Measurements from ENCODE around the gene LRP3. TPM values are rescaled to one million over a fixed set of nuclear protein-coding genes. Genes with fewer than 3 reads are reported as not detected.
"Not testable (repeated sequence)": the region's sequence is repeated elsewhere in the genome, so short reads cannot be mapped to it uniquely, and the experiment has no call there.

Gene LRP3
- total and polyA plus RNA-seq, 5 experiments from 2014 or later, result not detected

- POLR2A ChIA-PET, result interaction anchor here (0.6 to 6.6 kb wide), 16 partner anchors 9 to 1500 kb away, joined by 3 to 113 read pairs (median 7); partner anchors contain the start of genes CEBPG, CEP89, FAAP24 and NUDT19
- Mint-ChIP-seq H3K4me1 (peaks cover 23 to 49% (median 46%) of the 10 kb centered on the region in 4 donors), H3K27me3 (peaks cover 0 to 4% (median 0%) of the 10 kb centered on the region in 5 donors), H3K36me3 (peaks cover 0 to 4% (median 2%) of the 10 kb centered on the region in 3 donors), H3K27ac (peak overlapping the region; percentile 74 to 100 (median 99)), H3K4me3 (peak overlapping the region; percentile 92 to 100 (median 98)), H3K9me3 (peaks cover 0 to 4% (median 0%) of the 10 kb centered on the region in 9 donors)
- peak in 5 of 10 donors; percentile 77 to 89 (median 81) for DNase-seq
- peak; percentile 75 to 76 for ATAC-seq
These were observed 16.6 kb upstream of the LRP3 start for GRCh38 chr19:33177417-33177979.

GRCh38 chr19:33186431-33187182 is 7.5 kb upstream of the LRP3 start:
- peak overlapping the region in 8 of 10 donors; percentile 18 to 65 (median 36) for H3K4me3 Mint-ChIP-seq
- ATAC-seq (peak; percentile 30 to 46), DNase-seq (peak in 1 of 10 donors; percentile 13)
- H3K27ac Mint-ChIP-seq, result peak overlapping the region in 2 of 10 donors; percentile 56 to 88
- H3K9me3 Mint-ChIP-seq, result no peaks in the 10 kb centered on the region
- H3K36me3 Mint-ChIP-seq, result no peaks in the 10 kb centered on the region
- POLR2A ChIA-PET, result interaction anchor here (0.5 to 1.4 kb wide), 3 partner anchors 10 to 234 kb away, joined by 3 to 7 read pairs (median 3); no protein-coding TSS in a partner anchor
- peaks cover 4 to 15% (median 13%) of the 10 kb centered on the region in 4 donors for H3K4me1 Mint-ChIP-seq
- H3K27me3 Mint-ChIP-seq, result peaks cover 0 to 16% (median 6%) of the 10 kb centered on the region in 5 donors

- Mint-ChIP-seq H3K9me3 (no peaks in the 10 kb centered on the region), H3K4me1 (peaks cover 4 to 15% (median 13%) of the 10 kb centered on the region in 4 donors), H3K4me3 (no peak overlapping the region), H3K36me3 (peaks cover 0 to 3% (median 0%) of the 10 kb centered on the region in 3 donors), H3K27ac (no peak overlapping the region), H3K27me3 (peaks cover 4 to 22% (median 12%) of the 10 kb centered on the region in 5 donors)
- POLR2A ChIA-PET, result no interaction called here
- DNase-seq (no peak), ATAC-seq (no peak)
These were observed 7.0 kb upstream of the LRP3 start for GRCh38 chr19:33187183-33187540.

- Mint-ChIP-seq H3K27ac (no peak overlapping the region), H3K4me1 (peaks cover 6 to 19% (median 13%) of the 10 kb centered on the region in 4 donors), H3K27me3 (peaks cover 16 to 40% (median 26%) of the 10 kb centered on the region in 5 donors), H3K4me3 (no peak overlapping the region), H3K9me3 (no peaks in the 10 kb centered on the region), H3K36me3 (peaks cover 0 to 3% (median 0%) of the 10 kb centered on the region in 3 donors)
- POLR2A ChIA-PET, result no interaction called here
- no peak for ATAC-seq
- no peak for DNase-seq
These were observed 4.7 kb upstream of the LRP3 start for GRCh38 chr19:33189453-33189852.

- Mint-ChIP-seq H3K27me3 (peaks cover 16 to 40% (median 26%) of the 10 kb centered on the region in 5 donors), H3K4me1 (peaks cover 6 to 16% (median 11%) of the 10 kb centered on the region in 4 donors)
- DNase-seq, ATAC-seq, POLR2A ChIA-PET, H3K4me3 Mint-ChIP-seq, H3K27ac Mint-ChIP-seq, H3K36me3 Mint-ChIP-seq, H3K9me3 Mint-ChIP-seq: not testable (repeated sequence)
These were observed 3.0 kb upstream of the LRP3 start for GRCh38 chr19:33191092-33191491.

GRCh38 chr19:33191501-33191900 is 2.6 kb upstream of the LRP3 start:
- H3K27ac Mint-ChIP-seq, result peak overlapping the region in 1 of 10 donors; percentile 12
- ATAC-seq, result no peak
- peaks cover 16 to 43% (median 26%) of the 10 kb centered on the region in 5 donors for H3K27me3 Mint-ChIP-seq
- no peaks in the 10 kb centered on the region for H3K9me3 Mint-ChIP-seq
- H3K4me1 Mint-ChIP-seq, result peaks cover 3 to 12% (median 7%) of the 10 kb centered on the region in 4 donors
- peaks cover 0 to 3% (median 0%) of the 10 kb centered on the region in 3 donors for H3K36me3 Mint-ChIP-seq
- POLR2A ChIA-PET, result no interaction called here
- no peak overlapping the region for H3K4me3 Mint-ChIP-seq
- DNase-seq, result no peak

GRCh38 chr19:33192010-33192409 is 2.1 kb upstream of the LRP3 start:
- Mint-ChIP-seq H3K4me1 (peaks cover under 1 to 7% (median 3%) of the 10 kb centered on the region in 4 donors), H3K27me3 (peaks cover 18 to 48% (median 31%) of the 10 kb centered on the region in 5 donors), H3K27ac (no peak overlapping the region), H3K36me3 (peaks cover 0 to 3% (median 0%) of the 10 kb centered on the region in 3 donors), H3K9me3 (no peaks in the 10 kb centered on the region), H3K4me3 (peak overlapping the region in 1 of 10 donors; percentile 45)
- POLR2A ChIA-PET, result no interaction called here
- no peak for DNase-seq
- no peak for ATAC-seq

GRCh38 chr19:33193269-33193864 is 763 bp upstream of the LRP3 start:
- no peak overlapping the region for H3K27ac Mint-ChIP-seq
- no peaks in the 10 kb centered on the region for H3K9me3 Mint-ChIP-seq
- peak overlapping the region in 9 of 10 donors; percentile 33 to 76 (median 61) for H3K4me3 Mint-ChIP-seq
- no peak for DNase-seq
- H3K4me1 Mint-ChIP-seq, result peaks cover 0 to 6% (median 3%) of the 10 kb centered on the region in 4 donors
- ATAC-seq, result no peak
- POLR2A ChIA-PET, result no interaction called here
- H3K36me3 Mint-ChIP-seq, result peaks cover 0 to 3% (median 0%) of the 10 kb centered on the region in 3 donors
- peaks cover 21 to 51% (median 31%) of the 10 kb centered on the region in 5 donors for H3K27me3 Mint-ChIP-seq

- H3K27ac Mint-ChIP-seq, result no peak overlapping the region
- DNase-seq (no peak), ATAC-seq (no peak)
- H3K4me1 Mint-ChIP-seq, result peaks cover 0 to 6% (median 3%) of the 10 kb centered on the region in 4 donors
- POLR2A ChIA-PET, result no interaction called here
- H3K27me3 Mint-ChIP-seq, result peaks cover 24 to 51% (median 34%) of the 10 kb centered on the region in 5 donors
- H3K9me3 Mint-ChIP-seq, result no peaks in the 10 kb centered on the region
- H3K4me3 Mint-ChIP-seq, result no peak overlapping the region
- peaks cover 0 to 3% (median 0%) of the 10 kb centered on the region in 3 donors for H3K36me3 Mint-ChIP-seq
These were observed 379 bp downstream of the LRP3 start for GRCh38 chr19:33194532-33194885.

GRCh38 chr19:33194886-33195644 is 935 bp downstream of the LRP3 start:
- ATAC-seq, result no peak
- peak overlapping the region in 9 of 10 donors; percentile 30 to 66 (median 38) for H3K4me3 Mint-ChIP-seq

GRCh38 chr19:33195645-33196347 is 1.7 kb downstream of the LRP3 start:
- peaks cover 24 to 45% (median 29%) of the 10 kb centered on the region in 5 donors for H3K27me3 Mint-ChIP-seq
- DNase-seq, result no peak
- POLR2A ChIA-PET, result interaction anchor here (2.5 kb wide), 1 partner anchor 19 kb away, joined by 8 read pairs; no protein-coding TSS in a partner anchor
- ATAC-seq, result no peak
- peak overlapping the region in 2 of 10 donors; percentile 30 to 38 for H3K4me3 Mint-ChIP-seq
- peaks cover 0 to 6% (median 3%) of the 10 kb centered on the region in 4 donors for H3K4me1 Mint-ChIP-seq
- H3K36me3 Mint-ChIP-seq, result peaks cover 0 to 3% (median 0%) of the 10 kb centered on the region in 3 donors
- no peak overlapping the region for H3K27ac Mint-ChIP-seq
- no peaks in the 10 kb centered on the region for H3K9me3 Mint-ChIP-seq

More at GRCh38 chr19:33194886-33195644, 935 bp downstream of the LRP3 start:
- peaks cover 24 to 50% (median 34%) of the 10 kb centered on the region in 5 donors for H3K27me3 Mint-ChIP-seq
- H3K27ac Mint-ChIP-seq, result peak overlapping the region in 1 of 10 donors; percentile 25
- H3K9me3 Mint-ChIP-seq, result no peaks in the 10 kb centered on the region
- H3K4me1 Mint-ChIP-seq, result peaks cover 0 to 6% (median 3%) of the 10 kb centered on the region in 4 donors
- no peak for DNase-seq
- H3K36me3 Mint-ChIP-seq, result peaks cover 0 to 3% (median 0%) of the 10 kb centered on the region in 3 donors
- POLR2A ChIA-PET, result interaction anchor here (2.5 kb wide), 1 partner anchor 18 kb away, joined by 8 read pairs; no protein-coding TSS in a partner anchor
